KMS-11 (cell line): ENCODE measurements around the gene PPFIA1.
A peak's percentile ranks its signal among the peaks of the same experiment; 100 is the strongest.

Experiments used
- H2AFZ ChIP-seq: fragments of 200-600 bp; sonication (generic); 2 replicates; pipeline ENCODE4 v1.6.1; 2016; ENCODE audit warnings: antibody characterized with exemption, mixed run types, low read depth
- H3K27ac ChIP-seq: fragments of 200-600 bp; sonication (generic); 2 replicates; pipeline ENCODE4 v1.6.1; 2016; ENCODE audit warnings: mild to moderate bottlenecking, mixed run types
- H3K27me3 ChIP-seq: fragments of 200-600 bp; sonication (generic); 2 replicates; pipeline ENCODE4 v1.6.1; 2017; ENCODE audit warnings: mild to moderate bottlenecking, low read depth, mixed run types, moderate library complexity; ENCODE audit not compliant: insufficient read depth
- H3K36me3 ChIP-seq: fragments of 200-600 bp; sonication (generic); 2 replicates; pipeline ENCODE4 v1.6.1; 2017; ENCODE audit warnings: mild to moderate bottlenecking, mixed run types; ENCODE audit not compliant: insufficient read depth
- H3K4me1 ChIP-seq: fragments of 200-600 bp; sonication (generic); 2 replicates; pipeline ENCODE4 v1.6.1; 2016; ENCODE audit warnings: mild to moderate bottlenecking, low read depth, mixed run types; ENCODE audit not compliant: poor library complexity, severe bottlenecking
- H3K4me2 ChIP-seq: fragments of 200-600 bp; sonication (generic); 2 replicates; pipeline ENCODE4 v1.7.0; 2016; ENCODE audit warnings: mild to moderate bottlenecking, mixed run types
- H3K4me3 ChIP-seq: fragments of 200-600 bp; sonication (generic); IDR thresholded peaks from 2 replicates; pipeline ENCODE4 v1.6.1; 2017; ENCODE audit warnings: low read depth, low read length, mixed read lengths; ENCODE audit not compliant: insufficient read depth
- H3K79me2 ChIP-seq: fragments of 200-600 bp; sonication (generic); 2 replicates; pipeline ENCODE4 v1.6.1; 2016; ENCODE audit warnings: low read depth, mixed run types; ENCODE audit not compliant: insufficient read depth
- H3K9ac ChIP-seq: fragments of 200-600 bp; sonication (generic); 2 replicates; pipeline ENCODE4 v1.6.1; 2016; ENCODE audit warnings: mild to moderate bottlenecking, mixed run types
- H4K20me1 ChIP-seq: fragments of 200-600 bp; sonication (generic); 2 replicates; pipeline ENCODE4 v1.6.1; 2016; ENCODE audit warnings: mild to moderate bottlenecking, mixed run types; ENCODE audit not compliant: insufficient read depth
- CTCF ChIP-seq: fragments of 200-600 bp; sonication (generic); conservative IDR thresholded peaks from 2 replicates; pipeline ENCODE4 v1.6.1; 2017; ENCODE audit warnings: low read depth, mild to moderate bottlenecking, antibody characterized with exemption, low read length, moderate library complexity, mixed read lengths

Gene PPFIA1

GRCh38 chr11:70377645-70378044 is 107.2 kb downstream of the PPFIA1 start:
- H3K36me3 ChIP-seq, result no peaks in the 10 kb centered on the region
- H3K4me2 ChIP-seq, result no peak overlapping the region
- no peak for TF ChIP-seq CTCF

GRCh38 chr11:70378506-70379134 is 108.1 kb downstream of the PPFIA1 start:
- Histone ChIP-seq H3K4me1 (no peaks in the 10 kb centered on the region), H3K4me2 (no peak overlapping the region), H3K4me3 (no peak overlapping the region), H3K9ac (no peak overlapping the region), H4K20me1 (no peaks in the 10 kb centered on the region), H3K27me3 (no peaks in the 10 kb centered on the region), H3K27ac (no peak overlapping the region), H2AFZ (no peak overlapping the region), H3K79me2 (no peaks in the 10 kb centered on the region), H3K36me3 (no peaks in the 10 kb centered on the region)
- TF ChIP-seq CTCF, result 0 out of 2 replicates have a peak, but pooled peaks have one; percentile 18

More at GRCh38 chr11:70377645-70378044, 107.2 kb downstream of the PPFIA1 start:
- Histone ChIP-seq H3K27ac (no peak overlapping the region), H3K4me1 (no peaks in the 10 kb centered on the region), H3K27me3 (no peaks in the 10 kb centered on the region), H3K9ac (no peak overlapping the region), H4K20me1 (no peaks in the 10 kb centered on the region), H3K79me2 (no peaks in the 10 kb centered on the region), H3K4me3 (no peak overlapping the region), H2AFZ (no peak overlapping the region)

- Histone ChIP-seq H2AFZ (no peak overlapping the region), H3K4me3 (no peak overlapping the region), H3K79me2 (no peaks in the 10 kb centered on the region), H3K9ac (no peak overlapping the region), H3K36me3 (no peaks in the 10 kb centered on the region; the same call in 1 of the 2 replicates), H3K4me1 (no peaks in the 10 kb centered on the region), H3K27me3 (no peaks in the 10 kb centered on the region; the same call in 1 of the 2 replicates), H3K27ac (no peak overlapping the region), H3K4me2 (no peak overlapping the region), H4K20me1 (no peaks in the 10 kb centered on the region)
- no peak for TF ChIP-seq CTCF
Measured at GRCh38 chr11:70381350-70381749, 110.9 kb downstream of the PPFIA1 start.

GRCh38 chr11:70381872-70382861 is 111.7 kb downstream of the PPFIA1 start:
- Histone ChIP-seq H3K4me2 (no peak overlapping the region), H3K4me1 (no peaks in the 10 kb centered on the region), H2AFZ (no peak overlapping the region), H3K27ac (no peak overlapping the region), H3K79me2 (no peaks in the 10 kb centered on the region), H3K4me3 (no peak overlapping the region), H3K27me3 (no peaks in the 10 kb centered on the region; the same call in 1 of the 2 replicates), H3K9ac (no peak overlapping the region), H4K20me1 (no peaks in the 10 kb centered on the region), H3K36me3 (no peaks in the 10 kb centered on the region; the same call in 1 of the 2 replicates)
- TF ChIP-seq CTCF, result no peak
